IMR-90 (cell line): Measurements from ENCODE around the gene SCAANT1. TPM values are rescaled to one million over a fixed set of nuclear protein-coding genes. Genes with fewer than 3 reads are reported as not detected.

Source experiments
- ATAC-seq: fragments of 200-7000 bp; cut with Tn5 transposase; 2 replicates; pipeline ENCODE4 v1.9.1; 2020; ENCODE audit warnings: low read depth, mild to moderate bottlenecking, moderate library complexity
- BruUV-seq: library from RNA; stranded (reverse); fragments of 400-500 nt; replicated peaks from 2 replicates; lab custom pipeline; 2021; lab: Mats Ljungman, UMichigan
- CTCF ChIA-PET: fragments of 300-600 bp; formaldehyde crosslinking; extraction: SDS; loops from one replicate; lab custom pipeline; 2021; ENCODE audit warnings: antibody characterized with exemption; lab: Yijun Ruan, JAX
- POLR2A ChIA-PET: fragments of 300-600 bp; sonication (Branson Sonifier 250); formaldehyde crosslinking; loops from one replicate; lab custom pipeline; 2022; ENCODE audit warnings: antibody characterized with exemption; ENCODE audit not compliant: unreplicated experiment; lab: Charles Lee
- DNase-seq: peaks from one replicate; pipeline ENCODE4 v3.0.0; 2013
- H2AFZ ChIP-seq: replicated peaks from 2 replicates; pipeline ENCODE3; 2013; ENCODE audit warnings: low read length, mild to moderate bottlenecking; ENCODE audit not compliant: poor library complexity
- H2AK5ac ChIP-seq: 2 replicates; pipeline ENCODE4 v1.6.1; 2013; ENCODE audit warnings: low read depth, low read length, inconsistent platforms
- H2AK9ac ChIP-seq: replicated peaks from 2 replicates; pipeline ENCODE3; 2013; ENCODE audit warnings: mild to moderate bottlenecking, low read depth, low read length, moderate library complexity; ENCODE audit not compliant: poor library complexity
- H2BK120ac ChIP-seq: 2 replicates; pipeline ENCODE4 v1.6.1; 2013; ENCODE audit warnings: low read depth, low read length, inconsistent platforms
- H2BK15ac ChIP-seq: 3 replicates; pipeline ENCODE4 v1.6.1; 2013; ENCODE audit warnings: low read depth, low read length, inconsistent platforms
- H2BK20ac ChIP-seq: 2 replicates; pipeline ENCODE4 v1.6.1; 2013; ENCODE audit warnings: low read depth, mild to moderate bottlenecking, inconsistent platforms, low read length, moderate library complexity
- H2BK5ac ChIP-seq: 2 replicates; pipeline ENCODE4 v1.6.1; 2013; ENCODE audit warnings: mild to moderate bottlenecking, low read depth, low read length, inconsistent platforms; ENCODE audit not compliant: poor library complexity, severe bottlenecking
- H3K14ac ChIP-seq: replicated peaks from 2 replicates; pipeline ENCODE4 v1.6.1; 2013; ENCODE audit warnings: low read depth, low read length, inconsistent platforms
- H3K18ac ChIP-seq: 2 replicates; pipeline ENCODE4 v1.6.1; 2013; ENCODE audit warnings: low read depth, low read length, control low read depth
- H3K23ac ChIP-seq: 2 replicates; pipeline ENCODE4 v1.6.1; 2013; ENCODE audit warnings: low read depth, low read length, inconsistent platforms
- H3K27ac ChIP-seq: 2 replicates; pipeline ENCODE4 v1.5.1; 2013; ENCODE audit warnings: mild to moderate bottlenecking, control low read depth, low read length; ENCODE audit not compliant: insufficient read depth
- H3K27me3 ChIP-seq: 2 replicates; pipeline ENCODE4 v1.6.1; 2013; ENCODE audit warnings: low read length; ENCODE audit not compliant: control insufficient read depth, insufficient read depth
- H3K36me3 ChIP-seq: 2 replicates; pipeline ENCODE4 v1.6.1; 2013; ENCODE audit warnings: low read length, mixed read lengths; ENCODE audit not compliant: control insufficient read depth, insufficient read depth
- H3K4ac ChIP-seq: 2 replicates; pipeline ENCODE4 v1.6.1; 2013; ENCODE audit warnings: low read depth, low read length, inconsistent platforms
- H3K4me1 ChIP-seq: 2 replicates; pipeline ENCODE4 v1.6.1; 2013; ENCODE audit warnings: low read length, mixed read lengths; ENCODE audit not compliant: control insufficient read depth, insufficient read depth
- H3K4me2 ChIP-seq: 2 replicates; pipeline ENCODE4 v1.6.1; 2013; ENCODE audit warnings: low read depth, mild to moderate bottlenecking, control low read depth, low read length, moderate library complexity
- H3K4me3 ChIP-seq: 2 replicates; pipeline ENCODE4 v1.5.1; 2013; ENCODE audit warnings: low read depth, mild to moderate bottlenecking, control low read depth, low read length, moderate library complexity; ENCODE audit not compliant: insufficient read depth
- H3K56ac ChIP-seq: 2 replicates; pipeline ENCODE4 v1.6.1; 2013; ENCODE audit warnings: low read length, inconsistent platforms; ENCODE audit not compliant: insufficient read depth; ENCODE audit errors: extremely low read depth
- H3K79me1 ChIP-seq, 2 experiments: 2 replicates each; pipeline ENCODE4 v1.6.1; 2013; ENCODE audit warnings: low read length in 2 of 2, inconsistent platforms in 1 of 2, low read depth in 1 of 2
- H3K9ac ChIP-seq: 2 replicates; pipeline ENCODE4 v1.6.1; 2013; ENCODE audit warnings: low read depth, low read length, control low read depth
- H3K9me1 ChIP-seq: 2 replicates; pipeline ENCODE4 v1.6.1; 2013; ENCODE audit warnings: low read length, inconsistent platforms; ENCODE audit not compliant: insufficient read depth
- H3K9me3 ChIP-seq: 2 replicates; pipeline ENCODE4 v1.6.1; 2013; ENCODE audit warnings: low read length; ENCODE audit not compliant: control insufficient read depth, insufficient read depth
- H4K20me1 ChIP-seq: 2 replicates; pipeline ENCODE4 v1.6.1; 2013; ENCODE audit warnings: low read length, inconsistent platforms; ENCODE audit not compliant: insufficient read depth
- H4K5ac ChIP-seq: 2 replicates; pipeline ENCODE4 v1.6.1; 2013; ENCODE audit warnings: mild to moderate bottlenecking, low read depth, low read length, control low read depth
- H4K8ac ChIP-seq, 2 experiments: 2 replicates each; pipeline ENCODE4 v1.6.1; 2013; ENCODE audit warnings: low read depth in 2 of 2, low read length in 2 of 2, control low read depth in 1 of 2, inconsistent platforms in 1 of 2
- H4K91ac ChIP-seq: 2 replicates; pipeline ENCODE4 v1.6.1; 2013; ENCODE audit warnings: low read depth, low read length, inconsistent platforms; ENCODE audit not compliant: insufficient read depth
- CEBPB ChIP-seq: IDR thresholded peaks from 2 replicates; pipeline ENCODE4 v1.6.1; 2012; ENCODE audit warnings: low read depth, low read length, improper control_type of control experiment
- CHD1 ChIP-seq: IDR thresholded peaks from 2 replicates; pipeline ENCODE4 v1.6.1; 2012; ENCODE audit warnings: low read depth, low read length, improper control_type of control experiment
- CTCF ChIP-seq: conservative IDR thresholded peaks from 2 replicates; pipeline ENCODE4 v1.5.1; 2012; ENCODE audit warnings: mild to moderate bottlenecking, low read depth, low read length, improper control_type of control experiment
- ELK1 ChIP-seq: fragments of 150-350 bp; IDR thresholded peaks from 2 replicates; pipeline ENCODE4 v1.6.1; 2016; ENCODE audit warnings: low read depth, mild to moderate bottlenecking, low read length, moderate library complexity, borderline replicate concordance
- FOS ChIP-seq: fragments of 150-350 bp; IDR thresholded peaks from 2 replicates; pipeline ENCODE4 v1.6.1; 2016; ENCODE audit warnings: low read depth, low read length
- RAD21 ChIP-seq: IDR thresholded peaks from 2 replicates; pipeline ENCODE4 v1.6.1; 2012; ENCODE audit warnings: low read length, improper control_type of control experiment
- SMC3 ChIP-seq: fragments of 150-350 bp; IDR thresholded peaks from 2 replicates; pipeline ENCODE4 v1.6.1; 2016; ENCODE audit warnings: low read depth, mild to moderate bottlenecking, antibody characterized with exemption, low read length, moderate library complexity
- USF2 ChIP-seq: fragments of 150-350 bp; IDR thresholded peaks from 2 replicates; pipeline ENCODE4 v1.6.1; 2017; ENCODE audit warnings: mild to moderate bottlenecking, antibody characterized with exemption, low read length, low read depth
- WGBS, 2 experiments: methylation state at CpG; one replicate each; pipeline versions ENCODE4 v1.1.5 to v1.1.7; 2013; ENCODE audit warnings: missing lambda C conversion rate in 2 of 2; ENCODE audit not compliant: insufficient read length in 1 of 2; ENCODE audit errors: extremely low coverage in 2 of 2; 5-methylcytosine and 5-hydroxymethylcytosine counted together
- dilution Hi-C: fragments of 300-500 bp; cut with HindIII; formaldehyde crosslinking; loops from one replicate; pipeline ENCODE4 v1.14.3; 2018; ENCODE audit warnings: low sequenced_read_pairs; ENCODE audit not compliant: unreplicated experiment
- in situ Hi-C: fragments of 300-500 bp; cut with MboI; formaldehyde crosslinking; loops from 3 replicates; pipeline ENCODE4 v1.14.3; 2019; ENCODE audit warnings: low sequenced_read_pairs, inconsistent platforms, mixed read lengths
- intact Hi-C: fragments of 100-400 bp; cut with micrococcal nuclease; formaldehyde crosslinking; loops from 2 replicates; pipeline ENCODE4 v1.10.0; 2022
- polyA plus RNA-seq, 3 experiments: library from polyadenylated mRNA; depleted of rRNA; stranded (reverse); fragments of >200 nt; gene quantifications; 2 replicates each; pipeline ENCODE4 v1.2.3, GENCODE V29; 2012; ENCODE audit warnings: low replicate concordance in 1 of 3
- total RNA-seq: library from RNA; depleted of rRNA; stranded (reverse); fragments of >200 nt; gene quantifications from 2 replicates; pipeline ENCODE4 v1.2.3, GENCODE V29; 2012

The SCAANT1 gene
- total and polyA plus RNA-seq, 2 of the 4 experiments (the other 2 are of a cell fraction) = not detected

GRCh38 chr3:63961891-63962290, 49.7 kb upstream of the SCAANT1 start (continued):
- peak; percentile 28; the same call in 1 of the 2 replicates for TF ChIP-seq SMC3

GRCh38 chr3:63960048-63960711, 48.0 kb upstream of the SCAANT1 start:
- H3K27ac ChIP-seq = 0 out of 2 replicates have a peak overlapping the region, but pooled peaks have one; percentile 7
- POLR2A ChIA-PET = no interaction called here
- dilution Hi-C loops = no loop called here

More at GRCh38 chr3:63960048-63960711, 48.0 kb upstream of the SCAANT1 start:
- ATAC-seq (peak; percentile 76), DNase-seq (peak; percentile 84)
- 68% methylated on average over 5 of the region's 6 CpGs; no CpG with 5 or more reads in 1 of the 2 experiments for WGBS, 2 experiments
- Histone ChIP-seq H4K5ac (no peak overlapping the region), H2AK9ac (no peak overlapping the region), H3K56ac (peak overlapping the region; percentile 39; the same call in 1 of the 2 replicates), H3K4me1 (peaks cover 3% of the 10 kb centered on the region), H4K20me1 (peaks cover 11% of the 10 kb centered on the region; the same call in 1 of the 2 replicates), H3K27me3 (no peaks in the 10 kb centered on the region), H3K4ac (peak overlapping the region; percentile 42; the same call in 1 of the 2 replicates), H3K79me1 (peaks cover 31 to 49% of the 10 kb centered on the region in 2 experiments), H3K9me1 (peaks cover 2% of the 10 kb centered on the region; the same call in 1 of the 2 replicates), H4K91ac (no peak overlapping the region), H3K14ac (no peak overlapping the region), H2BK20ac (peak overlapping the region; percentile 13; the same call in 1 of the 2 replicates), H2BK5ac (peak overlapping the region; percentile 61), H2BK15ac (peak overlapping the region; percentile 45; the same call in 1 of the 3 replicates), H3K9ac (no peak overlapping the region; the same call in 1 of the 2 replicates), H3K4me2 (peak overlapping the region; percentile 48), H3K18ac (no peak overlapping the region), H3K4me3 (no peak overlapping the region), H4K8ac (peak overlapping the region; percentile 25 to 71; a peak in 1 of 4 replicates), H2AK5ac (0 out of 2 replicates have a peak overlapping the region, but pooled peaks have one; percentile 18), H3K23ac (no peak overlapping the region), H2AFZ (peak overlapping the region; percentile 68), H3K9me3 (no peaks in the 10 kb centered on the region), H3K36me3 (peaks cover 5% of the 10 kb centered on the region), H2BK120ac (peak overlapping the region; percentile 28; the same call in 1 of the 2 replicates)
- TF ChIP-seq USF2 (peak; percentile 58), FOS (peak; percentile 43; the same call in 1 of the 2 replicates), CHD1 (no peak), CTCF (0 out of 2 replicates have a peak, but pooled peaks have one; percentile 22), SMC3 (no peak), CEBPB (no peak), ELK1 (no peak), RAD21 (peak; percentile 36; the same call in 1 of the 2 replicates)
- CTCF ChIA-PET = interaction anchor here (1.0 kb wide), 1 partner anchor 12 kb away, joined by 3 read pairs; no protein-coding TSS in a partner anchor
- intact Hi-C loops = loop anchor here (5.0 kb wide), 1 partner anchor 48 kb away; the partner anchor contains the start of gene SCAANT1
- in situ Hi-C loops = no loop called here
- BruUV-seq = no TSS peak
